HG03354 (cell line): ENCODE results near the gene SLC39A5.
A peak's percentile ranks its signal among the peaks of the same experiment; 100 is the strongest.
"Not testable (repeated sequence)": the region's sequence is repeated elsewhere in the genome, so short reads cannot be mapped to it uniquely, and the experiment has no call there.

Experiments
- ATAC-seq: cut with Tn5 transposase; IDR thresholded peaks from one replicate; pipeline ENCODE4 v1.9.1; 2021; ENCODE audit warnings: mild to moderate bottlenecking; ENCODE audit not compliant: unreplicated experiment, poor library complexity, severe bottlenecking

Gene SLC39A5

GRCh38 chr12:56266693-56267442, 37.0 kb downstream of the SLC39A5 start, which contains the start of gene COQ10A:
Gene COQ10A, plus strand, starts transcription at chr12:56266942. Its CDS starts 177 bp downstream, at chr12:56267119.
- ATAC-seq = peak; percentile 93

GRCh38 chr12:56267443-56268071, 37.7 kb downstream of the SLC39A5 start:
- ATAC-seq = peak; percentile 1

- ATAC-seq = no peak
Measured at GRCh38 chr12:56271031-56271430, 41.2 kb downstream of the SLC39A5 start.

- ATAC-seq = not testable (repeated sequence)
Measured at GRCh38 chr12:56272468-56272867, 42.6 kb downstream of the SLC39A5 start.

GRCh38 chr12:56274299-56274698, 44.4 kb downstream of the SLC39A5 start:
- ATAC-seq = no peak

- no peak for ATAC-seq
Measured at GRCh38 chr12:56278905-56279304, 49.1 kb downstream of the SLC39A5 start.

- ATAC-seq = no peak
Measured at GRCh38 chr12:56280849-56281248, 51.0 kb downstream of the SLC39A5 start.

GRCh38 chr12:56282030-56282429, 52.2 kb downstream of the SLC39A5 start:
- ATAC-seq = no peak

- ATAC-seq = no peak
Measured at GRCh38 chr12:56282579-56282978, 52.7 kb downstream of the SLC39A5 start.

GRCh38 chr12:56284263-56284662, 54.4 kb downstream of the SLC39A5 start:
- not testable (repeated sequence) for ATAC-seq

- no peak for ATAC-seq
Measured at GRCh38 chr12:56286044-56286830, 56.4 kb downstream of the SLC39A5 start.
